ENCODE results near the gene PLK5. TPM values are rescaled to one million over a fixed set of nuclear protein-coding genes. Genes with fewer than 3 reads are reported as not detected.

PLK5 gene
- total and polyA plus RNA-seq, 2 of the 4 experiments (the other 2 are of a cell fraction), result not detected

- no peak for TF ChIP-seq MXI1 (IDR thresholded peaks at IDR 0.05; ENCODE audit: borderline replicate concordance, low read depth, low read length)
- TF ChIP-seq CEBPB (IDR thresholded peaks at IDR 0.05; ENCODE audit: low read depth, low read length), result no peak
- no peak for TF ChIP-seq CTCF (conservative IDR thresholded peaks at IDR 0.05; ENCODE audit: low read depth, low read length)
- no peak for TF ChIP-seq RAD21 (IDR thresholded peaks at IDR 0.05; ENCODE audit: low read length)
- TF ChIP-seq BHLHE40 (IDR thresholded peaks at IDR 0.05; ENCODE audit: low read depth, low read length), result no peak
- no peak for TF ChIP-seq MAFK (IDR thresholded peaks at IDR 0.05; ENCODE audit: low read depth, low read length)
- no peak for TF ChIP-seq USF2 (IDR thresholded peaks at IDR 0.05; ENCODE audit: low read depth, low read length)
- TF ChIP-seq ELK1 (IDR thresholded peaks at IDR 0.05; ENCODE audit: borderline replicate concordance, low read depth, low read length), result no peak
- TF ChIP-seq FOS (IDR thresholded peaks at IDR 0.05; ENCODE audit: low read depth, low read length), result no peak
- TF ChIP-seq POLR2A (IDR thresholded peaks at IDR 0.05; ENCODE audit: low read depth, low read length), result no peak
- no peak overlapping the region for H2BK120ac ChIP-seq (ENCODE audit: low read depth, low read length)
- H3K4ac ChIP-seq (ENCODE audit: low read depth, low read length), result no peak overlapping the region
- no peak overlapping the region for H3K14ac ChIP-seq (replicated peaks; ENCODE audit: low read depth, low read length)
- H3K9me1 ChIP-seq (ENCODE audit: insufficient read depth, low read length), result 0 out of 2 replicates have a peak, but pooled peaks cover 3% of the 10 kb centered on the region
- H2BK15ac ChIP-seq (ENCODE audit: low read depth, low read length), result no peak overlapping the region
- no peak overlapping the region for H3K27ac ChIP-seq (ENCODE audit: insufficient read depth, low read length)
- dilution Hi-C loops (cut with HindIII; ENCODE audit: low sequenced_read_pairs, unreplicated experiment) (no loop called here), in situ Hi-C loops (cut with MboI; ENCODE audit: low sequenced_read_pairs) (no loop called here), intact Hi-C loops (cut with micrococcal nuclease) (no loop called here)
- H3K4me2 ChIP-seq (ENCODE audit: low read depth, low read length), result no peak overlapping the region
- DNase-seq, result no peak
- no peak overlapping the region for H2BK20ac ChIP-seq (ENCODE audit: low read depth, low read length)
- POLR2A ChIA-PET (ENCODE audit: unreplicated experiment), result no interaction called here
- H4K91ac ChIP-seq (ENCODE audit: insufficient read depth, low read depth, low read length), result no peak overlapping the region
- CTCF ChIA-PET, result no interaction called here
- H3K4me3 ChIP-seq (ENCODE audit: insufficient read depth, low read depth, low read length), result no peak overlapping the region
- no peak overlapping the region for H3K56ac ChIP-seq (ENCODE audit: extremely low read depth, insufficient read depth, low read length)
- H4K5ac ChIP-seq (ENCODE audit: low read depth, low read length), result no peak overlapping the region
- H3K9me3 ChIP-seq (ENCODE audit: control insufficient read depth, insufficient read depth, low read length), result no peaks in the 10 kb centered on the region
- BruUV-seq (replicated peaks), result no TSS peak
- no peaks in the 10 kb centered on the region for H3K4me1 ChIP-seq (ENCODE audit: control insufficient read depth, insufficient read depth, low read length)
- H3K36me3 ChIP-seq (ENCODE audit: control insufficient read depth, insufficient read depth, low read length), result peaks cover 3% of the 10 kb centered on the region; the same call in 1 of the 2 replicates
- H3K27me3 ChIP-seq (ENCODE audit: control insufficient read depth, insufficient read depth, low read length), result no peaks in the 10 kb centered on the region
- no peak overlapping the region for H2BK5ac ChIP-seq (ENCODE audit: low read depth, low read length, poor library complexity, severe bottlenecking)
- no peak overlapping the region for H4K8ac ChIP-seq (ENCODE audit: low read depth in 2 of 2, low read length in 2 of 2)
- no peak overlapping the region for H2AFZ ChIP-seq (replicated peaks; ENCODE audit: low read length, poor library complexity)
- WGBS, 2 experiments (ENCODE audit: extremely low coverage in 2 of 2, insufficient read length in 1 of 2), result 88% methylated on average over 6 of the region's 36 CpGs; no CpG with 5 or more reads in 1 of the 2 experiments
- no peak overlapping the region for H3K23ac ChIP-seq (ENCODE audit: low read depth, low read length)
- no peak overlapping the region for H3K18ac ChIP-seq (ENCODE audit: low read depth, low read length)
- H2AK5ac ChIP-seq (ENCODE audit: low read depth, low read length), result no peak overlapping the region
- peaks cover 10 to 16% of the 10 kb centered on the region in 2 experiments for H3K79me1 ChIP-seq (ENCODE audit: low read depth in 1 of 2, low read length in 2 of 2)
- H3K9ac ChIP-seq (ENCODE audit: low read depth, low read length), result no peak overlapping the region
- peaks cover 5% of the 10 kb centered on the region for H4K20me1 ChIP-seq (ENCODE audit: insufficient read depth, low read length)
- no peak for ATAC-seq (ENCODE audit: low read depth)
- H2AK9ac ChIP-seq (replicated peaks; ENCODE audit: low read depth, low read length, poor library complexity), result no peak overlapping the region
These were observed 42.0 kb upstream of the PLK5 start for GRCh38 chr19:1481893-1482360.

Measured in IMR-90 (cell line).